HG02870 (cell line): ENCODE data around the gene GPHN.
"Not testable (repeated sequence)": the region's sequence is repeated elsewhere in the genome, so short reads cannot be mapped to it uniquely, and the experiment has no call there.

Experiments used
- ATAC-seq: cut with Tn5 transposase; IDR thresholded peaks from one replicate; pipeline ENCODE4 v1.9.1; 2021; ENCODE audit warnings: mild to moderate bottlenecking, moderate library complexity; ENCODE audit not compliant: unreplicated experiment

Gene GPHN

DNA sequence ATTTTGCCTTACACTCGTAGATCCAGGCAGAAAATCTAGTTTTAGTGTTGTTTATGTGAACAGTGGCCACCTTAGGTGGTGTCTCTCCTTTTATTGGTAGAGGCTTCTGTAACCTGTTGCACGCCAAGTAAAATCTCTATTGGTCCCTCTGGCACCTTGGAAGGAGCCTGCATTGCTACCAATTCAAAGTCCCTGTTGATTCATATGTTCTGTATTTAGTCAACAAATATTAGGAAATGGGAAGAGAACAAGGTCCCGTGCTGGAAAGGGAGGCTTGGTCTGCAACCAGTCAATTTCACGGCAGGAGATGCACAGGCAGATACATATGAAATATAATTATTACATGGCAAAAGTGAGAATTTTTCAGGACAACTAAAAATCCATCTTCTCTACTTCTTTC lies 6.4 kb upstream of the GPHN start:
- ATAC-seq, result no peak

DNA sequence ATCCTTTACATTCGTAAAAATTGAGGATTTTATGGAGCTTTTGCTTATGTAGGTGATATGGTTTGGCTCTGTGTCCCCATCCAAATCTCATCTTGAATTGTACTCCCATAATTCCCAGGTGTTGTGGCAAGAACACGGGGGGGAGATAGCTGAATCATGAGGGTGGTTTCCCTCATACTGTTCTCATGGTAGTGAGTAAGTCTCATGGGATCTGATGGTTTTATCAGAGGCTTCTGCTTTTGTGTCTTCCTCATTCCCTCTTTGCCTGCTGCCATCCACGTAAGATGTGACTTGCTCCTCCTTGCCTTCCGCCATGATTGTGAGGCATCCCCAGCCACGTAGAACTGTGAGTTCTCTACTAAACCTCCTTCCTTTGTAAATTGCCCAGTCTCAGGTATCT lies 5.1 kb upstream of the GPHN start:
- ATAC-seq, result not testable (repeated sequence)

DNA sequence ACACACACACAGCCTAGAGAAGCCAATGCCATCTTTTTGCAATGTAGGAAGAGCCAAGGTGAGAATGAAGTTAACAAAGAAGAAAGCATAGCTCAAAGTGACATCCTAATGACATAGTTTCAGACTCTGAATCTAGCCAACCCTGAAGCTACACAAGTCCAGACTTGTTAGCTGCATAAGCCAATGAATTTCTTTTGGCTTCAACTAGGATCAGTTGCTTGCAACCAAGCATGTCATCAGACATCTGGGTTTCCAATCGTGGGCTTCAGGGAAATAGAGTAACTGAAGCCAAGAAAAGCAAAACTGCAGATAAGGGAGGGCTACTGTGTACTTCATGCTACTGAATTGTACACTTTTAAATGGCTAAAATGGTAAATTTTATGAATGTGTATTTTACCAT lies 4.4 kb upstream of the GPHN start:
- no peak for ATAC-seq

DNA sequence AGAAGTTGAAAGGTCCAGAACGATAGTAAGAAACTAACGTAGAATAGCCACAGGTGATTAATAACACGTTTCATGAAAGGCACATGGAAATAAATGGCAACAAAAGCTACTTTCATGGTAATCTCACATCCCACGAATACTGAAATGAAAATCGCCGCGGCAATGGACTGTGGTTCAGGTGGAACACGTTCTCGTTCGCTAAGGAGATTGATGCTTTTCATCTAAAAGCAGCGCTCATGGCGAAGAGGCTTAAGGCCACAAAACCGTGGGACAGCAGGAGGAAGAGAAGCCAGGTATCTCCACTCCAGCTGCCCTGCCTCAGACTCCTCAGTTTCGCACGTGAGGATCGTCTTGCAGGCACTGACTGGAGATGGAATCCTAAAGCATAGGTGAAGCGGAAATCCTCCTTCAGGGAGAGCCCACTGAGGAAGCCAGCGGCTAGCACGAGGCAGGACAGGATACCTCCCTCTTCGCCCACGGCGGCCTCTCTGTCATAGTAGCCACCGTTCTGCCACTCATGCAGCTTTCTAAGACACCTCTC lies 696 bp upstream of the GPHN start:
- ATAC-seq, result peak; percentile 16

DNA sequence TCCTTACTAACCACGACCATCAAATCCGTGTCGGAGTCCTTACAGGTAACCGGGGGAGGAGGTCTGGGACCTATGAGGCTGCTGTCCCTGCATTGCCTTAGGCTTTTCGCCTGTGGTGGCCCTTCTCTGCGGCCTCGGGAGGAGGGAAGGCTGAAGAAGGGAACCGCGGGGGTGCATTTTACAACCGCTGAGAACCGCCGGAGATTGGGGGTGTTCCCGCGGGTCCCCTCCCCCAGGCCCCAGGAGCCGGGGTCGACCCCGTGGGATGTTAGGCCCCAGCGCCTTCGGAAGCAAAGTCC lies 549 bp downstream of the GPHN start:
- ATAC-seq, result no peak

DNA sequence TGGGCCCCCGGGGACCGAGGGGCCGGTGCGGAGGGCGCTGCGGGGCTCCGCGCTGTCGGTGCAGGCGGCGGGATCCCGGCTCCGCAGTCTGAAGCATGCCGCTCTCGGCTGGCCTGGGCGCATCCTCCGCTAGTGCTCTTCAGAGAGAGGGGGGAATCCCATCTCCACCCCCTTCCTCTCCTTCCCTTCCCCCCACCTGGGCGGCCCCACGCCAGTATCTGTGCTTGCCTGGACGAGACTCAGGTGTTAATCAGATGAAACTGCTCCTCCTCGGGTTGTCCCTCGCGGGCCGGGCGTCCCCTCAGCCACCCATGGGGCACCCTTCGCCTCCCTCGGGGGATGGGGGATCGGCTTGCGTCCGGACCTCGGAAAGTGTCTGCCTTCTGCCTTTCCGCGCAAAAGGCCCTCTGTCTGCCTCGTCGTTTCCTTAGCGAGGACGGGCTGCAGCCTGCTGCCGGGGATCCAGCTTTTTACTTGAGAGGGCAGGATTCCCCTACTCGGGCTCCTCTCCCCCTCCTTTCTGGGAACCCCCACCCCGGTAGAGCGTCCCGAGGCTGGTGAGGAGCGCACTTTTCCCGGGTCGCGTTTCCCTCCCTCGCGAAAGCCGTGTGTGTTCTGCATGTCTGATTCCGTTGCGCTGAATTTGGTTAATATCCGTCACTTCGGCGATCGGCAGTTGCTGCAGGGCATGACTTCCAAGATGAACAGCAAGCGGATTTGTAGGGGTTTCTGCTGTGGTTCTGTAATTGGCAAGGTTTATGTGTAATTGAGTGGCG lies 1.1 kb downstream of the GPHN start:
- ATAC-seq, result peak; percentile 25

DNA sequence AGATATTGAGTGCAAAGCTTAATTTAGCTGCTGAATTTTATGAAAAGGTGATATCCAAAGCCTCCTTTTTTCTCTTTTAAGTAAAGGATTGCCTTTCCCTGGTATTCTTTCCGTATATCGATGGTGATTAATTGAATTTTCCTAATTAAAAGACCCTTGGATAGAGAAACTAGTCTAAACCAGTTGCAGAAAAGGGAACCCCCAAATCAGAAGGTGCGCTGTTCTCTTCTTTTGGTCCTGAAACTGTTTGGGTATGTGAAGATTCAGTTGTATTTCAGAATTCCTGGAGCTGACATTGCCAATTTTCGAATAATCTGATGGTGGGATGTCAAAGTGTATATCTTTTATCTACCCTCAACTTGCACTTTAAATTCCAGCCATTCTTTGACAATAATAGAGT lies 1.9 kb downstream of the GPHN start:
- no peak for ATAC-seq

DNA sequence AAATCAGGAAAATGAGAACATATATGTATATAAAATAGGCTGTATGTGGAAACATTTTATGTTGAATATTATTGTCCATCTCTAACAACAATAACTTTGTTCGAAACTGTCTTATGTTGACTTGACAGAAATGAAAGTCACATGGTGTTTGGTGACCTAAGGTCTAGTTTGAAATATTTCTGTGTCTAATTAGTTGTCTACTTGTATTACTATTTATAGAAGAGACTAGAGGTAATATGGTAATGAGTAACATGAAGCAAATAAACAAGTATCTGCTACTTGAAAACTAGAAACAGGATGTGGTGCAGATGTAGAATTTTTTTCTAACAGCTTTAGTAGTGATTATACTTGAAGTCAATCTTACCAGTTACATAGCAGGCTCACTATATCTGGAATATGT lies 3.9 kb downstream of the GPHN start:
- no peak for ATAC-seq

DNA sequence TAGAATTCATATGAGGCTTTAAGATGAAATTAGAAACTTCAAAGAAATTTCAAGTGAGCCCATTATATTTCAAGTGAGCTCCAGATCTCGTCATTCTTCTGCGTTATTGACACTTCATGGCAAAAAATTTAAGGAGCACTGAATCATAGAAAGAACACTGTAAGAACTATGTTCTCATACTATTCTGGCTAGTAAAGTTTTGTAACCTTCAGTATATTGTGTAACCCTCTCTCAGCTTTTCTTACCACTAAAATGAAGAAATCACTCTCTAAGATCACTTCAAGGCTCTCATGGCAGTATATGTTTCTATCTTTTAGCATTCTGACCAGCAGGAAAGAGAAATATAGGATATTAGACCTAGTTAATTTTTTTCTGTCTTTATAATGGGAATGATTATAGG lies 6.3 kb downstream of the GPHN start:
- ATAC-seq, result no peak

DNA sequence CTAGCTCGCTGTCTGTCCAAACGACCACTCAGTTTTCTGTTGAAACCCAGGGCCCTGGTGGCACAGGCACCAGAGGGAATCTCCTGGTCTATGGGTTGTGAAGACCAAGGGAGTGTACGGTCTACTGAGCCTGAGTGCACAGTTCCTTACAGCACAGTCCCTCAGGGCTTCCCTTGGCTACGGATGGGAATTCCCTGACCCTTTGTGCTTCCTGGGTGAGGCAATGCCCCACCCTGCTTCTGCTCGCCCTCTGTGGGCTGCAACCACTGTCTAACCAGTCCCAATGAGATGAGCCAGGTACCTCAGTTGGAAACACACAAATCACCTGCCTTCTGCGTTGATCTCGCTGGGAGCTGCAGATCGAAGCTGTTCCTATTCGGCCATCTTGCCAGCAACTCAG lies 22.6 kb downstream of the GPHN start:
- ATAC-seq, result no peak

DNA sequence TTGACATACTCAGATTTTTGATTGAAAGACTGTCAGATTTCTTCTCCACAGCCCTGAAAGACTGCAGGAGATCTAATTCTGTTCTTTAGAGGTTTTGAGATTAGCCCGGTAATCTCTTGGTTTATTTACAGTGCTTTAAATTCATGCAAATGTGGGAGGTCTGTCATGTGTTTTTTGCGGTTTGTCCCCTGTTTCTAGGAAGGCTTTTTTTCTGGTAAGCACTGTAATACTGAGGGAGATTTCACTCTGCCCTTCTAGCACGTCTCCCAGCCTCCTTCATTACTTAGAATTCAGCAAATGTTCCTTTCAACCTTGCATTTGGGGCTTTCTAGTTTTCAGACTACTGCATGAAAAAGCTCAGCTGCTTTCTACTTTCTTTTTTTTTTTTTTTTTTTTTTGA lies 31.1 kb downstream of the GPHN start:
- ATAC-seq, result no peak

DNA sequence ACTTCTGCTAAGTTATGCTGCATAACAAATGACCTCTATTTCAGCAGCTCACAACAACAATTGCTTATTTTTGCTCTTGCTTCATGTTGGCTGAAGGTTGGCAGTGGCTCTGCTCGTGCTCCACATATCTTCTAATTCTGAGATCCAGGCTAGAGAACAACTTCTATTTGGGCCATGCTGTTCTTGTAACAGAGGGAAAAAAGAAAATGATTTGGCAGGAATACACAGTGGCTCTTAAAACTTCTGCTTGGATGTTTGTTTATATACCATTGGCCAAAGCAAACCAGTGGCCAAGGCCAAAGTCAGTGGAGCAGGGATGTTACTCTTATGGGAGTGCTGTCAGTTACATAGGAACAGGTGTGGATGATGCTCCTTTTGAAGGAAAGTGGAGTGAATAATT lies 32.1 kb downstream of the GPHN start:
- ATAC-seq, result no peak

DNA sequence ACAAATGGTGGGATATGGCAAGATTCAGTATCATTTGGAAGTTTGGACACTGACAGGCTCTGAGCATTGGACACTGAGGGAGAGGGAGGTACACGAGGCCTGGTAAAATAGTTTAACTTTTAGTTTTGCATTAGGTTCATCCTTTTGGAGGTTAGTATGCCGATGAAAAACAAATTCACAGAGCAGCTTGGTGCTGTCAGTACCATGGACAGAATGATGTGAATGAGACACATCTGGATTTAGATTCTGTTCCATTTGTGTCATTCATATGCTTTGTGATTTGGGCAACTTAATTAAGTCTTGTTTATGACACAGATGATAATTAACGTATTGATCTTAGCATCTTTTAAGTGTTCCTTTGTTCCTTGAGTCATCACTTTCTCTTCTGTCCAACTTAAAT lies 33.7 kb downstream of the GPHN start:
- no peak for ATAC-seq

DNA sequence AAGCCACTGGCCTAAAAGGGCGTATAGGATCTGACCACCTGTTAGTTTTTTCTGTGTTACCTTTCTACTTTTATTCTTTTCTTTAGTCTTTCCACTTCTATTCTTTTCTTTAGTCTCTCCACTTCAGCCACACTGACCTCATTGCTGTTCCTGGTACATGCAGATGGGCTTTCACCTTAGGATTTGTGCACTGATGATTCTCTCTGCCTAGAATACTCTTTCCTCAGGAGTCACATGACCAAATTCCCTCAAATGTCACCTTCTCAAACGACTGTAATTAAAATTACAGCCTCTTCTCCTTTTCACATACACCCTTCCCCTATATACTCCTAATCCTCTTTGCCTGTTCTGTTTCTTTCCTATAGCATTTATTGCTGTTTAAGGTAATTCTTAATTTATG lies 36.0 kb downstream of the GPHN start:
- ATAC-seq, result no peak

DNA sequence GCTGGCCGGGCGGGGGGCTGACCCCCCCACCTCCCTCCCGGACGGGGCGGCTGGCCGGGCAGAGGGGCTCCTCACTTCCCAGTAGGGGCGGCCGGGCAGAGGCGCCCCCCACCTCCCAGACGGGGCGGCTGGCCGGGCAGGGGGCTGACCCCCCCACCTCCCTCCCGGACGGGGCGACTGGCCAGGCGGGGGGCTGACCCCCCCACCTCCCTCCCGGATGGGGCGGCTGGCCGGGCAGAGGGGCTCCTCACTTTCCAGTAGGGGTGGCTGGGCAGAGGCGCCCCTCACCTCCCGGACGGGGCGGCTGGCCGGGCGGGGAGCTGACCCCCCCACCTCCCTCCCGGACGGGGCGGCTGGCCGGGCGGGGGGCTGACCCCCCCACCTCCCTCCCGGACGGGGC lies 37.2 kb downstream of the GPHN start:
- ATAC-seq, result not testable (repeated sequence)

DNA sequence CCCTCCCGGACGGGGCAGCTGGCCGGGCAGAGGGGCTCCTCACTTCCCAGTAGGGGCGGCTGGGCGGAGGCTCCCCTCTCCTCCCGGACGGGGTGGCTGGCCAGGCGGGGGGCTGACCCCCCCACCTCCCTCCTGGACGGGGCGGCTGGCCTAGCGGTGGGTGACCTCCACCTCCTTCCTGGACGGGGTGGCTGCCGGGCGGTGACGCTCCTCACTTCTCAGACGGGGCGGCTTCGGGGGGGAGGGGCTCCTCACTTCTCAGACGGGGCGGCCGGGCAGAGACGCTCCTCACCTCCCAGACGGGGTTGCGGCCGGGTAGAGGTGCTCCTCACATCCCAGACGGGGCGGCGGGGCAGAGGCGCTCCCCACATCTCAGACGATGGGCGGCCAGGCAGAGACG lies 37.8 kb downstream of the GPHN start:
- not testable (repeated sequence) for ATAC-seq

DNA sequence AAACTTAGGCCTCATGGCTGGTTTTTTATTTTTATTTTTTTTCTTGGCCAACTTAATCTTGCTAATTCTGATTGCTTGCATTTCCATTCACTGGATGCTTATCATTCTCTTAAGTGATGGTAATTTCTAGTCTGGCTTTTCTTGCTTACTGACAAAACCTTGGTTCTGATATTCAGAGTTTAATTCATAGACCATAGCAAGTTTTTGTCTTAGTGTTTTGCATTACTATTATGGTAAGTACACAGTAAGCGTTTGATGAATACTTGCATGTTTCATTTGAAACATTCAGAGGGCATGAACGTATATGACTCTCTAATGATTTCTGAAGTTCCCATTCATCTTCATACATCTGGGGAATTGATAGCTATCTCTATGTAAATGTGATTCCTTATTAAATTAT lies 55.8 kb downstream of the GPHN start:
- no peak for ATAC-seq

DNA sequence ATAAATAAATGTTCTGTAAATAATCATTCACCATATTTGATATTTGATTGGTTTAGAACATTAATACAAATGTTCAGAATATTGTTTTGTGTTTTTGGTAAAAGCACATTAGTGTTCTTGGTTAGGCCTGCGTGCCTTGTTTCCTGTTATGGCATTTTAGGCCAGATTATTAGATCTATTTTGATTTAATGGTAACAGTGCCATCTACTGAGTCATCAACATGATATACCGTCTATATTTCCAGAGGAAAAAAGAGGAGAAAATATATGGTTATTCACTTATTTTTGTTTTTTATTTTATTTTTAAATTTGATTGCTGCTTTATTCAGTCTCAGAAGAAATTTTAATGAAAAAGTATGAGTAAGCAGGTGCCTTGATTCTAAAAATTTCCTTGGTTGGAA lies 60.3 kb downstream of the GPHN start:
- ATAC-seq, result no peak

DNA sequence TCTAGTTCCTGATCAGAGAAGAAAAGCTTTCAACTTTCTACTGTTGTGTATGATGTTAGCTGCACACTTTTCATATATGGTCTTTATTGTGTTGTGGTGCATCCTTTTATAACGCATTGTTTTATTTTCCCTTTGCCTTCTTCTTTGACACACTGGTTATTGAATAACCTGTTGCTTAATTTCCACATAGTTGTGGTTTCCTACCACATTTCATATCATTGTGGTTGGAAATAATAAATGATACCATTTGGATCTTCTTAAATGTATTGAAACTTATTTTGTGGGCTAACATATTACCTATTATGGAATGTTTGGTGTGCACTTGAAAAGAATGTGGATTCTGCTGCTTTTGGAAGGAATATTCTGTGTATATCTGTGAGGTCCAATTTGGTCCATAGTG lies 64.9 kb downstream of the GPHN start:
- ATAC-seq, result no peak

DNA sequence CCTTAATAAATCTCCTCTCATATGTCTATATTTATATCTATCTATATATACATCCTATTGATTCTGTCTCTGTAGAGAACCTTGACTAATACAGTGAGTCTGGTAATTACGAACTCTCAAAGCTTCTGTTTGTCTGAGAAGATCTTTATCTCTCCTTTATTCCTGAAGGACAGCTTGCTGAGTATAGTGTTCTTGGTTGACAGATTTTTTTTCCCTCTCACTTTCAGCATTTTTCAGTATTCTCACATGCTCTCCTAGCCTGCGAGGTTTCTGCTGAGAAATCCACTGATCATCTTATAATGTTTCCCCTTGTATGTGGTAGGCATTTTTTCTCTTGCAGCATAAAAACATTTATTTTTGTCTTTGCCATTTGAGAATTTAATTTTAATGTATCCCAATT lies 67.1 kb downstream of the GPHN start:
- ATAC-seq, result no peak

DNA sequence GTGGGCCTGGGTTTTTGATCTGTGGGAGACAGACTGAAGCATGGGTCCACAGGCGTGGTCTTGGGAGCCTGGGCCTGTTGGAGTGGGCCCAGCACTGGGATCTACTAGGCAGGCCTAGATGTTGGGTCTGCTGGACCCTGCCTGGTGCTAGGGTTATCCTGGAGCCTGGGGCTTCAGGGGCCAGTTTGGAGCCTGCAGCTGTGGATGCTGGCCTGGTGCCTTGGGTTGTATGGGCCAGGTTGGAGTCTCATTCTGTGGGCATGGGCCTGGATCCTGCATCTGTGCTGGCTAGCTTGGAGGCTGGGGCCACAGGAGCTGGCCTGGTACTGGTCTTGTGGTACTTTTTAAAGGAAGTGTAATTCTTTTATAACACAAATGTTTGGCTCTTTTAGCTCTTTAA lies 68.0 kb downstream of the GPHN start:
- ATAC-seq, result no peak

DNA sequence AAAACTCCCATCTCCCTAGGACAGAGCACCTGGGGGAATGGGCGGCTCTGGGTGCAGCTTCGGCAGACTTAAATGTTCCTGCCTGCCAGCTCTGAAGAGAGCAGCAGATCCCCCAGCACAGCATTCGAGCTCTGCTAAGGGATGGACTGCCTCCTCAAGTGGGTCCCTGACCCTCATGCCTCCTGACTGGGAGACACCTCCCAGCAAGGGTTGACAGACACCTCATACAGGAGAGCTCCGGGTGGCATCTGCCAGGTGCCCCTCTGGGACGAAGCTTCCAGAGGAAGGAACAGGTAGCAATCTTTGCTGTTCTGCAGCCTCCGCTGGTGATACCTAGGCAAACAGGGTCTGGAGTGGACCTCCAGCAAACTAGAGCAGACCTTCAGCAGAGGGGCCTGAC lies 79.8 kb downstream of the GPHN start:
- ATAC-seq, result not testable (repeated sequence)

DNA sequence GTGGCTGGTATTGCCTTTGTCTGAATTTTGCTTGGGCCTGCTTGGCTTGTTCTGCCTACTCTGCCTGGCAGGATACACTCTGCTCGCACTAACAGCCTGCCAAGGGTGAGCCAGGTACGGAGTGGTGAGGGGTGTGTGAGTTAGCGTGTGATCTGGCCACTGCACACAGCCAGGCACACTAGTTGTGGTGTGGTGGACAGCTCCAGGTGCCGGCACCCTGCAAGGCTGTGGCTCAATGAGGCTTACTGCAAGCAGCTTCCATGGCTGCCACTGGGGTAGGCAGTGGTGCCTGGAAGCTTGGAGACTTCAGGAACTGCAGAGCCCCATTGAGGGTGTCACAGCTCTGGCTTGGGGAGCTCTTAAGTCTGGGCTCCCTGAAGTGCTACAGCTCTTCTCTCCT lies 87.4 kb downstream of the GPHN start:
- ATAC-seq, result no peak
